IMR-90 (cell line): Measurements from ENCODE around the gene CCDC51. TPM values are rescaled to one million over a fixed set of nuclear protein-coding genes. Genes with fewer than 3 reads are reported as not detected.
A peak's percentile ranks its signal among the peaks of the same experiment; 100 is the strongest.

ENCODE experiments used
- ATAC-seq: fragments of 200-7000 bp; cut with Tn5 transposase; 2 replicates; pipeline ENCODE4 v1.9.1; 2020; ENCODE audit warnings: low read depth, mild to moderate bottlenecking, moderate library complexity
- BruUV-seq: library from RNA; stranded (reverse); fragments of 400-500 nt; replicated peaks from 2 replicates; lab custom pipeline; 2021; lab: Mats Ljungman, UMichigan
- CTCF ChIA-PET: fragments of 300-600 bp; formaldehyde crosslinking; extraction: SDS; loops from one replicate; lab custom pipeline; 2021; ENCODE audit warnings: antibody characterized with exemption; lab: Yijun Ruan, JAX
- POLR2A ChIA-PET: fragments of 300-600 bp; sonication (Branson Sonifier 250); formaldehyde crosslinking; loops from one replicate; lab custom pipeline; 2022; ENCODE audit warnings: antibody characterized with exemption; ENCODE audit not compliant: unreplicated experiment; lab: Charles Lee
- DNase-seq: peaks from one replicate; pipeline ENCODE4 v3.0.0; 2013
- H2AFZ ChIP-seq: replicated peaks from 2 replicates; pipeline ENCODE3; 2013; ENCODE audit warnings: low read length, mild to moderate bottlenecking; ENCODE audit not compliant: poor library complexity
- H2AK5ac ChIP-seq: 2 replicates; pipeline ENCODE4 v1.6.1; 2013; ENCODE audit warnings: low read depth, low read length, inconsistent platforms
- H2AK9ac ChIP-seq: replicated peaks from 2 replicates; pipeline ENCODE3; 2013; ENCODE audit warnings: mild to moderate bottlenecking, low read depth, low read length, moderate library complexity; ENCODE audit not compliant: poor library complexity
- H2BK120ac ChIP-seq: 2 replicates; pipeline ENCODE4 v1.6.1; 2013; ENCODE audit warnings: low read depth, low read length, inconsistent platforms
- H2BK15ac ChIP-seq: 3 replicates; pipeline ENCODE4 v1.6.1; 2013; ENCODE audit warnings: low read depth, low read length, inconsistent platforms
- H2BK20ac ChIP-seq: 2 replicates; pipeline ENCODE4 v1.6.1; 2013; ENCODE audit warnings: low read depth, mild to moderate bottlenecking, inconsistent platforms, low read length, moderate library complexity
- H2BK5ac ChIP-seq: 2 replicates; pipeline ENCODE4 v1.6.1; 2013; ENCODE audit warnings: mild to moderate bottlenecking, low read depth, low read length, inconsistent platforms; ENCODE audit not compliant: poor library complexity, severe bottlenecking
- H3K14ac ChIP-seq: replicated peaks from 2 replicates; pipeline ENCODE4 v1.6.1; 2013; ENCODE audit warnings: low read depth, low read length, inconsistent platforms
- H3K18ac ChIP-seq: 2 replicates; pipeline ENCODE4 v1.6.1; 2013; ENCODE audit warnings: low read depth, low read length, control low read depth
- H3K23ac ChIP-seq: 2 replicates; pipeline ENCODE4 v1.6.1; 2013; ENCODE audit warnings: low read depth, low read length, inconsistent platforms
- H3K27ac ChIP-seq: 2 replicates; pipeline ENCODE4 v1.5.1; 2013; ENCODE audit warnings: mild to moderate bottlenecking, control low read depth, low read length; ENCODE audit not compliant: insufficient read depth
- H3K27me3 ChIP-seq: 2 replicates; pipeline ENCODE4 v1.6.1; 2013; ENCODE audit warnings: low read length; ENCODE audit not compliant: control insufficient read depth, insufficient read depth
- H3K36me3 ChIP-seq: 2 replicates; pipeline ENCODE4 v1.6.1; 2013; ENCODE audit warnings: low read length, mixed read lengths; ENCODE audit not compliant: control insufficient read depth, insufficient read depth
- H3K4ac ChIP-seq: 2 replicates; pipeline ENCODE4 v1.6.1; 2013; ENCODE audit warnings: low read depth, low read length, inconsistent platforms
- H3K4me1 ChIP-seq: 2 replicates; pipeline ENCODE4 v1.6.1; 2013; ENCODE audit warnings: low read length, mixed read lengths; ENCODE audit not compliant: control insufficient read depth, insufficient read depth
- H3K4me2 ChIP-seq: 2 replicates; pipeline ENCODE4 v1.6.1; 2013; ENCODE audit warnings: low read depth, mild to moderate bottlenecking, control low read depth, low read length, moderate library complexity
- H3K4me3 ChIP-seq: 2 replicates; pipeline ENCODE4 v1.5.1; 2013; ENCODE audit warnings: low read depth, mild to moderate bottlenecking, control low read depth, low read length, moderate library complexity; ENCODE audit not compliant: insufficient read depth
- H3K56ac ChIP-seq: 2 replicates; pipeline ENCODE4 v1.6.1; 2013; ENCODE audit warnings: low read length, inconsistent platforms; ENCODE audit not compliant: insufficient read depth; ENCODE audit errors: extremely low read depth
- H3K79me1 ChIP-seq, 2 experiments: 2 replicates each; pipeline ENCODE4 v1.6.1; 2013; ENCODE audit warnings: low read length in 2 of 2, inconsistent platforms in 1 of 2, low read depth in 1 of 2
- H3K9ac ChIP-seq: 2 replicates; pipeline ENCODE4 v1.6.1; 2013; ENCODE audit warnings: low read depth, low read length, control low read depth
- H3K9me1 ChIP-seq: 2 replicates; pipeline ENCODE4 v1.6.1; 2013; ENCODE audit warnings: low read length, inconsistent platforms; ENCODE audit not compliant: insufficient read depth
- H3K9me3 ChIP-seq: 2 replicates; pipeline ENCODE4 v1.6.1; 2013; ENCODE audit warnings: low read length; ENCODE audit not compliant: control insufficient read depth, insufficient read depth
- H4K20me1 ChIP-seq: 2 replicates; pipeline ENCODE4 v1.6.1; 2013; ENCODE audit warnings: low read length, inconsistent platforms; ENCODE audit not compliant: insufficient read depth
- H4K5ac ChIP-seq: 2 replicates; pipeline ENCODE4 v1.6.1; 2013; ENCODE audit warnings: mild to moderate bottlenecking, low read depth, low read length, control low read depth
- H4K8ac ChIP-seq, 2 experiments: 2 replicates each; pipeline ENCODE4 v1.6.1; 2013; ENCODE audit warnings: low read depth in 2 of 2, low read length in 2 of 2, control low read depth in 1 of 2, inconsistent platforms in 1 of 2
- H4K91ac ChIP-seq: 2 replicates; pipeline ENCODE4 v1.6.1; 2013; ENCODE audit warnings: low read depth, low read length, inconsistent platforms; ENCODE audit not compliant: insufficient read depth
- BHLHE40 ChIP-seq: fragments of 150-350 bp; IDR thresholded peaks from 2 replicates; pipeline ENCODE4 v1.6.1; 2016; ENCODE audit warnings: mild to moderate bottlenecking, low read depth, low read length
- CEBPB ChIP-seq: IDR thresholded peaks from 2 replicates; pipeline ENCODE4 v1.6.1; 2012; ENCODE audit warnings: low read depth, low read length, improper control_type of control experiment
- FOS ChIP-seq: fragments of 150-350 bp; IDR thresholded peaks from 2 replicates; pipeline ENCODE4 v1.6.1; 2016; ENCODE audit warnings: low read depth, low read length
- MAZ ChIP-seq: IDR thresholded peaks from 2 replicates; pipeline ENCODE4 v1.6.1; 2012; ENCODE audit warnings: low read depth, mild to moderate bottlenecking, low read length, improper control_type of control experiment, moderate library complexity, borderline replicate concordance
- RAD21 ChIP-seq: IDR thresholded peaks from 2 replicates; pipeline ENCODE4 v1.6.1; 2012; ENCODE audit warnings: low read length, improper control_type of control experiment
- RFX5 ChIP-seq: IDR thresholded peaks from 2 replicates; pipeline ENCODE4 v1.8.0; 2012; ENCODE audit warnings: low read depth, mild to moderate bottlenecking, low read length, moderate library complexity
- SMC3 ChIP-seq: fragments of 150-350 bp; IDR thresholded peaks from 2 replicates; pipeline ENCODE4 v1.6.1; 2016; ENCODE audit warnings: low read depth, mild to moderate bottlenecking, antibody characterized with exemption, low read length, moderate library complexity
- WGBS, 2 experiments: methylation state at CpG; one replicate each; pipeline versions ENCODE4 v1.1.5 to v1.1.7; 2013; ENCODE audit warnings: missing lambda C conversion rate in 2 of 2; ENCODE audit not compliant: insufficient read length in 1 of 2; ENCODE audit errors: extremely low coverage in 2 of 2; 5-methylcytosine and 5-hydroxymethylcytosine counted together
- dilution Hi-C: fragments of 300-500 bp; cut with HindIII; formaldehyde crosslinking; loops from one replicate; pipeline ENCODE4 v1.14.3; 2018; ENCODE audit warnings: low sequenced_read_pairs; ENCODE audit not compliant: unreplicated experiment
- in situ Hi-C: fragments of 300-500 bp; cut with MboI; formaldehyde crosslinking; loops from 3 replicates; pipeline ENCODE4 v1.14.3; 2019; ENCODE audit warnings: low sequenced_read_pairs, inconsistent platforms, mixed read lengths
- intact Hi-C: fragments of 100-400 bp; cut with micrococcal nuclease; formaldehyde crosslinking; loops from 2 replicates; pipeline ENCODE4 v1.10.0; 2022
- polyA plus RNA-seq, 3 experiments: library from polyadenylated mRNA; depleted of rRNA; stranded (reverse); fragments of >200 nt; gene quantifications; 2 replicates each; pipeline ENCODE4 v1.2.3, GENCODE V29; 2012; ENCODE audit warnings: low replicate concordance in 1 of 3
- total RNA-seq: library from RNA; depleted of rRNA; stranded (reverse); fragments of >200 nt; gene quantifications from 2 replicates; pipeline ENCODE4 v1.2.3, GENCODE V29; 2012
- TF ChIP-seq, protein P1 (sequence below): conservative IDR thresholded peaks from 2 replicates; pipeline ENCODE4 v1.5.1; 2012; ENCODE audit warnings: mild to moderate bottlenecking, low read depth, low read length, improper control_type of control experiment
- TF ChIP-seq, protein P2 (sequence below): fragments of 150-350 bp; IDR thresholded peaks from 2 replicates; pipeline ENCODE4 v1.6.1; 2016; ENCODE audit warnings: low read depth, mild to moderate bottlenecking, low read length, moderate library complexity, borderline replicate concordance
- TF ChIP-seq, protein P3 (sequence below): fragments of 150-350 bp; IDR thresholded peaks from 2 replicates; pipeline ENCODE4 v1.6.1; 2017; ENCODE audit warnings: mild to moderate bottlenecking, antibody characterized with exemption, low read length, low read depth

CCDC51 gene
- total and polyA plus RNA-seq, 2 of the 4 experiments (the other 2 are of a cell fraction), result 11.0 to 16.1 TPM

DNA sequence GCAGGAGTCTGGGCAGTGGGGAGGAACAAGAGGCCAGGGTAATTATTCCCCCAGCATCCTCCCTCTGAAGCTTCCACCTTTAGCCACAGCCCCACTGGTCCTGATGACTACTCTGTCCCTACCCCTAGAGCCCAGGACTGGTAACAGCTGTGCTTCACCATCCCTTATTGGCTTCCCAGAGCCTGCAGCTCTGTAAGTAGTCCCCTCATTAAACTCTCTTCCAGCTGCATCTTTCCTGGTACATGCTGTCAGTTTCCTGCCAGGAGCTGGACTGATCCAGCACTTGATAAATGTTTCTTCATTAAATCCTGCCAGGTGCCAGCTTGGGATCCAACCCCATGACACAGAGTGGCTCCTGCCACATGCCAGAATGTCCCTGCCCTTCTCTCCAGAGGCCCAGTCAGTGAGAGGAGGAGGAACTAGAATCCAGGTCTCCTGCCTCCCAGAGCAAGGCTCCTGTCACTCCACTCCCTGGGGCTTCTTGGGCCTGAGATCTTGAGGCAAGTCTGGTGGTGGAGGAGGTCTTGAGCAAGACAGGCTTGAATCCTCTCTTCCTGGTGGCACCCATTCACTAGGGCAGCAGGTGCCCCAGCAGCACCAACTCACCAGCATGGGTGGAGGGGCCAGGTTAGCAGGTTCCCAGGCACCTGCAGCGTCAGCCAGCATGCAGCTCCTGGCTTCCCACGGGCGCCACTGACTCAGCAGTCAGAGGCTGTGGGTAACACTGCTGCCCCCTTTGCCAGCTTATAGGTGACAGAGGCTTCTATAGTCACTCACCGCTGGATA lies 40.3 kb downstream of the CCDC51 start:
- H3K4me3 ChIP-seq, result no peak overlapping the region
- H4K20me1 ChIP-seq, result no peaks in the 10 kb centered on the region
- TF ChIP-seq SMC3, result no peak
- TF ChIP-seq RAD21, result no peak
- TF ChIP-seq, protein P1, sequence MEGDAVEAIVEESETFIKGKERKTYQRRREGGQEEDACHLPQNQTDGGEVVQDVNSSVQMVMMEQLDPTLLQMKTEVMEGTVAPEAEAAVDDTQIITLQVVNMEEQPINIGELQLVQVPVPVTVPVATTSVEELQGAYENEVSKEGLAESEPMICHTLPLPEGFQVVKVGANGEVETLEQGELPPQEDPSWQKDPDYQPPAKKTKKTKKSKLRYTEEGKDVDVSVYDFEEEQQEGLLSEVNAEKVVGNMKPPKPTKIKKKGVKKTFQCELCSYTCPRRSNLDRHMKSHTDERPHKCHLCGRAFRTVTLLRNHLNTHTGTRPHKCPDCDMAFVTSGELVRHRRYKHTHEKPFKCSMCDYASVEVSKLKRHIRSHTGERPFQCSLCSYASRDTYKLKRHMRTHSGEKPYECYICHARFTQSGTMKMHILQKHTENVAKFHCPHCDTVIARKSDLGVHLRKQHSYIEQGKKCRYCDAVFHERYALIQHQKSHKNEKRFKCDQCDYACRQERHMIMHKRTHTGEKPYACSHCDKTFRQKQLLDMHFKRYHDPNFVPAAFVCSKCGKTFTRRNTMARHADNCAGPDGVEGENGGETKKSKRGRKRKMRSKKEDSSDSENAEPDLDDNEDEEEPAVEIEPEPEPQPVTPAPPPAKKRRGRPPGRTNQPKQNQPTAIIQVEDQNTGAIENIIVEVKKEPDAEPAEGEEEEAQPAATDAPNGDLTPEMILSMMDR, result no peak
- TF ChIP-seq RFX5, result no peak
- no peak for TF ChIP-seq CEBPB
- no peak for TF ChIP-seq BHLHE40
- TF ChIP-seq MAZ, result no peak
- no peak for TF ChIP-seq FOS
- TF ChIP-seq, protein P2, sequence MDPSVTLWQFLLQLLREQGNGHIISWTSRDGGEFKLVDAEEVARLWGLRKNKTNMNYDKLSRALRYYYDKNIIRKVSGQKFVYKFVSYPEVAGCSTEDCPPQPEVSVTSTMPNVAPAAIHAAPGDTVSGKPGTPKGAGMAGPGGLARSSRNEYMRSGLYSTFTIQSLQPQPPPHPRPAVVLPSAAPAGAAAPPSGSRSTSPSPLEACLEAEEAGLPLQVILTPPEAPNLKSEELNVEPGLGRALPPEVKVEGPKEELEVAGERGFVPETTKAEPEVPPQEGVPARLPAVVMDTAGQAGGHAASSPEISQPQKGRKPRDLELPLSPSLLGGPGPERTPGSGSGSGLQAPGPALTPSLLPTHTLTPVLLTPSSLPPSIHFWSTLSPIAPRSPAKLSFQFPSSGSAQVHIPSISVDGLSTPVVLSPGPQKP, result no peak
- TF ChIP-seq, protein P3, sequence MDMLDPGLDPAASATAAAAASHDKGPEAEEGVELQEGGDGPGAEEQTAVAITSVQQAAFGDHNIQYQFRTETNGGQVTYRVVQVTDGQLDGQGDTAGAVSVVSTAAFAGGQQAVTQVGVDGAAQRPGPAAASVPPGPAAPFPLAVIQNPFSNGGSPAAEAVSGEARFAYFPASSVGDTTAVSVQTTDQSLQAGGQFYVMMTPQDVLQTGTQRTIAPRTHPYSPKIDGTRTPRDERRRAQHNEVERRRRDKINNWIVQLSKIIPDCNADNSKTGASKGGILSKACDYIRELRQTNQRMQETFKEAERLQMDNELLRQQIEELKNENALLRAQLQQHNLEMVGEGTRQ, result no peak
- in situ Hi-C loops, result loop anchor here (5.0 kb wide), 1 partner anchor 38 kb away; no protein-coding TSS in a partner anchor
- ChIA-PET POLR2A (no interaction called here), CTCF (interaction anchor here (1.8 to 4.8 kb wide), 2 partner anchors 33 to 37 kb away, joined by 16 to 65 read pairs; no protein-coding TSS in a partner anchor)
- no peak overlapping the region for H3K27ac ChIP-seq
- H4K8ac ChIP-seq, result no peak overlapping the region
- H3K18ac ChIP-seq, result no peak overlapping the region
- DNase-seq (no peak), ATAC-seq (no peak)
- H3K4me2 ChIP-seq, result no peak overlapping the region
- H3K27me3 ChIP-seq, result peaks cover 10% of the 10 kb centered on the region
- H3K56ac ChIP-seq, result no peak overlapping the region
- dilution Hi-C loops, result no loop called here
- no peak overlapping the region for H2BK20ac ChIP-seq
- H2AK9ac ChIP-seq, result peak overlapping the region; percentile 48
- no peak overlapping the region for H2BK120ac ChIP-seq
- no peak overlapping the region for H2AK5ac ChIP-seq
- peaks cover 12% of the 10 kb centered on the region; the same call in 1 of the 2 replicates for H3K36me3 ChIP-seq
- H3K4ac ChIP-seq, result no peak overlapping the region
- no peaks in the 10 kb centered on the region for H3K9me3 ChIP-seq
- no peak overlapping the region for H3K23ac ChIP-seq
- H4K91ac ChIP-seq, result no peak overlapping the region
- BruUV-seq, result no TSS peak
- intact Hi-C loops, result no loop called here
- H2AFZ ChIP-seq, result peak overlapping the region; percentile 50
- H4K5ac ChIP-seq, result no peak overlapping the region
- H3K79me1 ChIP-seq, result no peaks in the 10 kb centered on the region
- peaks cover 7% of the 10 kb centered on the region for H3K4me1 ChIP-seq
- 100% methylated on average over 1 of the region's 4 CpGs; no CpG with 5 or more reads in 1 of the 2 experiments for WGBS, 2 experiments
- no peak overlapping the region for H2BK15ac ChIP-seq
- H3K9ac ChIP-seq, result no peak overlapping the region
- peaks cover 7% of the 10 kb centered on the region; the same call in 1 of the 2 replicates for H3K9me1 ChIP-seq
- H3K14ac ChIP-seq, result no peak overlapping the region
- no peak overlapping the region for H2BK5ac ChIP-seq
